ENCODE measurements around the gene MCCC1. TPM values are rescaled to one million over a fixed set of nuclear protein-coding genes. Genes with fewer than 3 reads are reported as not detected.

Gene MCCC1
- total and polyA plus RNA-seq, 11 donors: 32.8 to 58.4 (median 47.5) TPM

DNA sequence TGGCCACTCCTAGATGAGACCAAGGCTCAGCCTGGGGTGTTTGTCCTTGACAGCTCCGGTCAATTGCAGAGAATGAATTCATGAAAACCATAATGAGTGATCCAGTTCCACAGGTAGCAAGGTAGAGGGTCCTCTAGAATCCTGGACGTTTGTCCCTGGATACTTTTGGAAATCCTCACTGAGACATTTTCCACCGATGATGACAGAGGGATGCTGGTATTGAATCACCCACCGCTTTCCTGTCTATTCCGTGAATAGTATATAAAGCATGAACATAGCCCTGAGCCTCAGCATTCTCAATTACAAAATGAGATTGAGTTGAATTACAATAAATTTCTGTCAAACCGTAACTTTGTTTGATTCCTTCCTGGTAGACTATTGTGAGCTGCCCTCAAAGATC, 113.3 kb downstream of the MCCC1 start:
- ATAC-seq: no peak
- no peak for TF ChIP-seq POLR2A (IDR thresholded peaks at IDR 0.05)
- TF ChIP-seq, protein P1, sequence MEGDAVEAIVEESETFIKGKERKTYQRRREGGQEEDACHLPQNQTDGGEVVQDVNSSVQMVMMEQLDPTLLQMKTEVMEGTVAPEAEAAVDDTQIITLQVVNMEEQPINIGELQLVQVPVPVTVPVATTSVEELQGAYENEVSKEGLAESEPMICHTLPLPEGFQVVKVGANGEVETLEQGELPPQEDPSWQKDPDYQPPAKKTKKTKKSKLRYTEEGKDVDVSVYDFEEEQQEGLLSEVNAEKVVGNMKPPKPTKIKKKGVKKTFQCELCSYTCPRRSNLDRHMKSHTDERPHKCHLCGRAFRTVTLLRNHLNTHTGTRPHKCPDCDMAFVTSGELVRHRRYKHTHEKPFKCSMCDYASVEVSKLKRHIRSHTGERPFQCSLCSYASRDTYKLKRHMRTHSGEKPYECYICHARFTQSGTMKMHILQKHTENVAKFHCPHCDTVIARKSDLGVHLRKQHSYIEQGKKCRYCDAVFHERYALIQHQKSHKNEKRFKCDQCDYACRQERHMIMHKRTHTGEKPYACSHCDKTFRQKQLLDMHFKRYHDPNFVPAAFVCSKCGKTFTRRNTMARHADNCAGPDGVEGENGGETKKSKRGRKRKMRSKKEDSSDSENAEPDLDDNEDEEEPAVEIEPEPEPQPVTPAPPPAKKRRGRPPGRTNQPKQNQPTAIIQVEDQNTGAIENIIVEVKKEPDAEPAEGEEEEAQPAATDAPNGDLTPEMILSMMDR (IDR thresholded peaks at IDR 0.05): no peak
- Histone ChIP-seq H3K27me3 (no peaks in the 10 kb centered on the region), H3K4me3 (no peak overlapping the region), H3K36me3 (no peaks in the 10 kb centered on the region), H3K9me3 (no peaks in the 10 kb centered on the region), H3K4me1 (peaks cover 0 to 4% (median 1%) of the 10 kb centered on the region in 12 donors), H3K27ac (no peak overlapping the region)
- intact Hi-C loops (cut with DNase I): no loop called here
- DNase-seq: no peak
- 84 to 89% (median 85%) methylated on average over 5 to 6 of the region's 6 CpGs for WGBS, 4 donors

DNA sequence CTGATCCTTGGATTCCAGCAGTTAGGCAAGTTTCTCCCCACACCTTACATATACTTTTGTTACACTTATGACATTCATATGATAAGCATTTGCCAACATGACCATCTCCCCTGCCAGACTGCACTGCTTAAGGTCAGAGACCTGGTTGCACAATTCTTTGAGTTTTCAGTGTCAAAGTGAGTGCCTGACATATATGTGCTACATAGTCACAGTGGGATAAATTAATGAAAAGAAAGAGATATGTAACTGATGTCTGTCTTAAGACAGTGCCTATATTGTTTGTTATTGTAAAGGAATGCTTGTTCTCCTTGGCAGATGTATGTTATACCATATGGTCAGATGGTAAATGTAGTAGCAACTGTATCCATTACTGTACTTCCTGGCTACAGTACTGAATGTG, 115.4 kb downstream of the MCCC1 start:
- no peak overlapping the region for H3K4me3 ChIP-seq
- H3K36me3 ChIP-seq: no peaks in the 10 kb centered on the region
- ATAC-seq (no peak), DNase-seq (no peak)
- peaks cover 2 to 14% (median 7%) of the 10 kb centered on the region in 12 donors for H3K4me1 ChIP-seq
- H3K27me3 ChIP-seq: no peaks in the 10 kb centered on the region
- no peaks in the 10 kb centered on the region for H3K9me3 ChIP-seq
- TF ChIP-seq POLR2A (IDR thresholded peaks at IDR 0.05): no peak
- TF ChIP-seq, protein P1 (IDR thresholded peaks at IDR 0.05): no peak
- no peak overlapping the region for H3K27ac ChIP-seq
- intact Hi-C loops (cut with DNase I): no loop called here

DNA sequence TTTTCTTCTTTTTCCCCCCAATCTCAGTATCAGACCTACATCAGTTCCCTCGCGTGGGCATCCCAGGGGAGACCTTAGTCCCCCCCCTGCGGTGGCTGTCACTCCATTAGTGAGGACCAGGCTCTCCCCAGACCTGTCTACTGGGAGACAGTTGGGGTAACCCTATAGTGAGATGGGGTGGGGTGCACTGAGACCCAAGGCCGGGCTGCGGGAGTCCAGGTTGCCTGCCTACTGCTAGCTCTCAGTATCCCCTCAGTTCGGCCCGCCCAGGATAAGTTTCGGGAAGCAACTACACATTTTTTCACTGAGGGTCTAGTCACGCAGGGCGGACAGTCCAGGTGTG, 118.3 kb downstream of the MCCC1 start:
- TF ChIP-seq, protein P1 (IDR thresholded peaks at IDR 0.05): no peak
- no peak for TF ChIP-seq POLR2A (IDR thresholded peaks at IDR 0.05)
- ATAC-seq (peak in 3 of 4 donors; percentile 11 to 17 (median 12)), DNase-seq (peak in 1 of 5 donors; percentile 20)
- H3K4me1 ChIP-seq: peaks cover 4 to 27% (median 15%) of the 10 kb centered on the region in 12 donors
- H3K4me3 ChIP-seq: peak overlapping the region; percentile 61 to 100 (median 95)
- H3K9me3 ChIP-seq: no peaks in the 10 kb centered on the region
- no peaks in the 10 kb centered on the region for H3K36me3 ChIP-seq
- intact Hi-C loops (cut with DNase I): no loop called here
- H3K27me3 ChIP-seq: no peaks in the 10 kb centered on the region
- H3K27ac ChIP-seq: peak overlapping the region; percentile 69 to 94 (median 87)
- WGBS, 4 donors: 60 to 71% (median 66%) methylated on average over 10 of the region's 10 CpGs

DNA sequence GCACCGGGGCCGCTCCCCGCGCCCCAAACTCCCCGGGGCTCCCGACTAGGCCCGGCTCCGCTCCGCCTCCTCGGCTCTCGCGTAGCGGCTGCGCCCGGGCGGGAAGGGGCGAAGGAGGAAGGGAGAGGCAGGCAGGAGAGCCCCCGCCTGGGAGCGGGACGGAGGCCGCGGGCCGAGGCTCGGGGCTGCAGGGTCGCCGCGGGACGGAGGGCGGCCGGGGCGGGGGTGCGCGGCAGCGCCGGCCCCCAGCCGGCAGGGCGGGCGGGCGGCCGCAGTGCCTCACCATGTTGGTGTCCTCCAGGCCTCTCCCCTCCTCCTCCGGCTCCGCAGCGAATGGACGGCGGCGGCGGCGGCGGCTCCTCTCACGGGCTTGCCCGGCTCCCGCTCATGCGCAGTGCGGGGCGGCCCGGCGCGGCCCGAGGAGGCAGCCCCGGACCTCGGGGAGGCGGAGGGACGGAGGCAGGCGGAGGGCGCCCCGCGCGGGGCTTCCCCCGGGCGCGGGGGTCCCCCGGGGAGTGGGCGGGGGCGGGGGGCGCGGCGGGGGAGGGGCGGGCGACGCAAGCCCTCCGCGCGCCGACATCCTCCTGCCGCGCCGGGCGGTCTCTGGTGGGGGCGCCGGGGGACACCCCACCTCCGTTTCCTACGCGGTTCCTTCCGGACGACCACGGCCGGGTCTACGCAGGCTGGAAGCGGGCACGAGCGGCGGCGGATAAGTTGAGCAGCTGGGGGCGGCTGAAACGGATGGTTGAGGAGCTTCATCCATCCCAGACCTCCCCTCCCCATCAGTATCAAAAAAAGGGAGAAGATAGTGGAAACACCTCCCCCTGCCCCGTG, 118.9 kb downstream of the MCCC1 start, which contains the start of gene DCUN1D1:
Gene DCUN1D1, minus strand, starts transcription at position 335 of the 834 bp plus-strand sequence. Its CDS starts 49 bp downstream, at position 286.
- no peaks in the 10 kb centered on the region for H3K9me3 ChIP-seq
- peak within 1 kb of the TSS; percentile 87 to 100 (median 95) for H3K4me3 ChIP-seq
- DNase-seq: peak; percentile 92 to 97 (median 94)
- peak; percentile 95 to 98 (median 97) for ATAC-seq
- H3K27me3 ChIP-seq: no peaks in the 10 kb centered on the region
- TF ChIP-seq, protein P1 (IDR thresholded peaks at IDR 0.05): peak in 1 of 12 donors; percentile 2
- peak in 1 of 2 donors; percentile 68 for TF ChIP-seq POLR2A (IDR thresholded peaks at IDR 0.05)
- H3K4me1 ChIP-seq: peaks cover 4 to 27% (median 15%) of the 10 kb centered on the region in 12 donors
- H3K27ac ChIP-seq: peak within 1 kb of the TSS; percentile 69 to 94 (median 87)
- WGBS, 4 donors: 0 to 1% (median 0%) methylated on average over 35 to 106 of the region's 106 CpGs
- intact Hi-C loops (cut with DNase I): no loop called here
- H3K36me3 ChIP-seq: no peaks in the 10 kb centered on the region
